ENCODE measurements around the gene KCND3. TPM values are rescaled to one million over a fixed set of nuclear protein-coding genes. Genes with fewer than 3 reads are reported as not detected.

Gene KCND3
- total RNA-seq, 4 donors from 2014 or later: 0.35 to 4.1 (median 0.90) TPM

GRCh38 chr1:111988377-111988742, 1.1 kb downstream of the KCND3 start:
- H3K4me1 ChIP-seq: peaks cover 0 to 25% (median 0%) of the 10 kb centered on the region in 4 donors
- no peak overlapping the region for H3K27ac ChIP-seq
- H3K9me3 ChIP-seq: no peaks in the 10 kb centered on the region
- H3K4me3 ChIP-seq: peak overlapping the region in 2 of 4 donors; percentile 61 to 62
- TF ChIP-seq, protein P1, sequence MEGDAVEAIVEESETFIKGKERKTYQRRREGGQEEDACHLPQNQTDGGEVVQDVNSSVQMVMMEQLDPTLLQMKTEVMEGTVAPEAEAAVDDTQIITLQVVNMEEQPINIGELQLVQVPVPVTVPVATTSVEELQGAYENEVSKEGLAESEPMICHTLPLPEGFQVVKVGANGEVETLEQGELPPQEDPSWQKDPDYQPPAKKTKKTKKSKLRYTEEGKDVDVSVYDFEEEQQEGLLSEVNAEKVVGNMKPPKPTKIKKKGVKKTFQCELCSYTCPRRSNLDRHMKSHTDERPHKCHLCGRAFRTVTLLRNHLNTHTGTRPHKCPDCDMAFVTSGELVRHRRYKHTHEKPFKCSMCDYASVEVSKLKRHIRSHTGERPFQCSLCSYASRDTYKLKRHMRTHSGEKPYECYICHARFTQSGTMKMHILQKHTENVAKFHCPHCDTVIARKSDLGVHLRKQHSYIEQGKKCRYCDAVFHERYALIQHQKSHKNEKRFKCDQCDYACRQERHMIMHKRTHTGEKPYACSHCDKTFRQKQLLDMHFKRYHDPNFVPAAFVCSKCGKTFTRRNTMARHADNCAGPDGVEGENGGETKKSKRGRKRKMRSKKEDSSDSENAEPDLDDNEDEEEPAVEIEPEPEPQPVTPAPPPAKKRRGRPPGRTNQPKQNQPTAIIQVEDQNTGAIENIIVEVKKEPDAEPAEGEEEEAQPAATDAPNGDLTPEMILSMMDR (IDR thresholded peaks at IDR 0.05): no peak
- no peak for TF ChIP-seq POLR2A (IDR thresholded peaks at IDR 0.05)
- H3K27me3 ChIP-seq: no peaks in the 10 kb centered on the region
- no peak for DNase-seq
- H3K36me3 ChIP-seq: no peaks in the 10 kb centered on the region

DNA sequence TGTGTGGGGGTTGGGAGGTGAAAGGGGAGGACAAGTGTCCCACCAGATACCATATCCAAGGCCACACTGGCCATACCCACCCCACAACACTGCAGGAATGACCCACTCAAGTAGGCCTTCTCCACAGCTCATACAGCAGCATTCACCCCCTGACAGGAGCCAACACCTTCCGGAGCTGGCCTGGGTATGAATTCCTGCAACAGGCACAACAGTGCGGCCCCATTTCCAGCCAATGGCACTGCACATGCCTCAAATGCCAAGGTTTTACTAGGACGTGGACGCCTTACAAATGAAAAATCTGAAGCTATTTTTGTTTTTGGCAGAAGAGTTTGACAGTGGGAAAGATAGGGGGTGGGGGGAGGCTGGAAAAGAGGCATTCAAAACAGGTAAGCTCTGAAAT, 2.0 kb downstream of the KCND3 start:
- no peaks in the 10 kb centered on the region for H3K27me3 ChIP-seq

DNA sequence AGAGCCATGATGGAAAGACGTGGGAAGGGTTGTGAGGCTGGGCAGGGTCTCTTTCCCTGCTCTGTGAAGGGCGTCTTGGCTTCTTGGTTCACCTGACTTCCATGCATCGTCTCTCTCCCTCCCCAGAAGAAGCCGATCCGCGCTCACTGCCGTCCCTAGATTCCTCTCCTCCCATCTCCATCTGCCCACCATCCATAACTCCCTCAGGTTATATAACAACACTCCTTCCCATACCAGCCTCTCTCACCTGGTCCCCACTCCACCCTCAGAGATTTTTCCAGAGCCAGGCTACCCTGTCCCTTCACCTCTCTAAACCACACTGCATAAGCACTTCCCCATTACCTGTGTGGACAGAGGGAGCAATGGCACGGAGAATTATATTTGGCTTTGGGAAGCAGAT, 6.0 kb downstream of the KCND3 start:
- H3K27me3 ChIP-seq: no peaks in the 10 kb centered on the region
- no peaks in the 10 kb centered on the region for H3K4me1 ChIP-seq
- H3K9me3 ChIP-seq: no peaks in the 10 kb centered on the region
- no peaks in the 10 kb centered on the region for H3K36me3 ChIP-seq
- DNase-seq: no peak
- TF ChIP-seq, protein P1 (IDR thresholded peaks at IDR 0.05): no peak
- no peak for TF ChIP-seq POLR2A (IDR thresholded peaks at IDR 0.05)
- no peak overlapping the region for H3K4me3 ChIP-seq
- no peak overlapping the region for H3K27ac ChIP-seq

More for the DNA sequence above, 2.0 kb downstream of the KCND3 start:
- H3K36me3 ChIP-seq: no peaks in the 10 kb centered on the region
- DNase-seq: no peak
- H3K27ac ChIP-seq: no peak overlapping the region
- no peaks in the 10 kb centered on the region for H3K9me3 ChIP-seq
- TF ChIP-seq POLR2A (IDR thresholded peaks at IDR 0.05): no peak
- TF ChIP-seq, protein P1 (IDR thresholded peaks at IDR 0.05): no peak
- peaks cover 0 to 25% (median 0%) of the 10 kb centered on the region in 4 donors for H3K4me1 ChIP-seq
- no peak overlapping the region for H3K4me3 ChIP-seq

GRCh38 chr1:111982428-111982827, 7.0 kb downstream of the KCND3 start:
- H3K27me3 ChIP-seq: no peaks in the 10 kb centered on the region
- no peak for DNase-seq
- TF ChIP-seq POLR2A (IDR thresholded peaks at IDR 0.05): no peak
- TF ChIP-seq, protein P1 (IDR thresholded peaks at IDR 0.05): no peak

GRCh38 chr1:111981871-111982270, 7.6 kb downstream of the KCND3 start:
- Histone ChIP-seq H3K36me3 (no peaks in the 10 kb centered on the region), H3K4me1 (no peaks in the 10 kb centered on the region), H3K4me3 (no peak overlapping the region), H3K9me3 (no peaks in the 10 kb centered on the region), H3K27me3 (no peaks in the 10 kb centered on the region), H3K27ac (no peak overlapping the region)
- no peak for DNase-seq
- TF ChIP-seq, protein P1 (IDR thresholded peaks at IDR 0.05): no peak
- TF ChIP-seq POLR2A (IDR thresholded peaks at IDR 0.05): no peak

More at GRCh38 chr1:111982428-111982827, 7.0 kb downstream of the KCND3 start:
- no peak overlapping the region for H3K4me3 ChIP-seq
- H3K9me3 ChIP-seq: no peaks in the 10 kb centered on the region
- H3K27ac ChIP-seq: no peak overlapping the region
- H3K4me1 ChIP-seq: no peaks in the 10 kb centered on the region
- no peaks in the 10 kb centered on the region for H3K36me3 ChIP-seq

GRCh38 chr1:111981090-111981489, 8.4 kb downstream of the KCND3 start:
- H3K4me1 ChIP-seq: no peaks in the 10 kb centered on the region
- TF ChIP-seq, protein P1 (IDR thresholded peaks at IDR 0.05): no peak
- no peak for TF ChIP-seq POLR2A (IDR thresholded peaks at IDR 0.05)
- no peaks in the 10 kb centered on the region for H3K27me3 ChIP-seq
- no peak for DNase-seq
- H3K27ac ChIP-seq: no peak overlapping the region
- no peaks in the 10 kb centered on the region for H3K36me3 ChIP-seq
- H3K4me3 ChIP-seq: no peak overlapping the region
- no peaks in the 10 kb centered on the region for H3K9me3 ChIP-seq

Measured in Peyer's patch (tissue), 4 donors.